GM19193 (cell line): Measurements from ENCODE around the gene ACOX1.

Experiments
- POLR2A ChIP-seq: IDR thresholded peaks from 4 replicates; pipeline ENCODE4 v1.6.1; 2011; ENCODE audit not compliant: insufficient read depth, insufficient read length; ENCODE audit errors: extremely low read depth

Gene ACOX1

DNA sequence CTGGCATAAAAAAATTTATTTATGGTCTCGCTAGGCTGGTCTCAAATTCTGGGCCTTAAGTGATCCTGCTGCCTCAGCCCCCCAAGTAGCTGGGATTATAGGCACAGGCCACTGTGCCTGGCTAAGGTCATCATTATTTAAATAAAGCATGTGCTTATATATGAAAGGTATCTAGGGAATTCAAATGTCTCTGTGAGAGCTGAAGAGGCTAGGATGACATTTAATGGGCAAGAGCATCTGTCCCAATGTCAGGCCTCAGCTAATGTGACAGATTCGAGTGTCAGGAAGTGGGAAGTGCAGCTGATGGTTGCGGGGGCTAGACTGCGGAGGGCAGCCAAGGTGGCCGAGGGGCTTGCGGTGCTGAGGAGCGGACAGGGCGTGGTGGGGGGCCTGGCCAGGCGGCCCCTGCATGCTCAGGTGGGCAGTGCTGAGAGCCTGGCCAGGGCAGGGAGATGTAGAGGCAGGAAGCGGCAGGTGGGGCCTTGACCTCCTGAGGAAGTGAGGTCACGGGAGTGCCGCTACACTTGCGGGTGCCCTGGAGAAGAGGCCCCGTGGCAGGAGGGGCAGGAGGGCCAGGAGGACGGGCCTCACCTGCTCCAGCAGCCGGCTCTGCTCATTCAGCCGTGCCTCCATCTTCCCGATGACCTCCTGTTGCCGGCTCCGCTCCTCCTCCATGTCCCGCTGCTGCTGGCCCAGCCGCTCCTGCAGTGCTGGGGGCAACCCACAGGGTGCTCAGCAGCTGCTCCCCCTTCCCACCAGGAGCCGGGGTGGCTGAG lies 61.6 kb downstream of the ACOX1 start:
- no peak for TF ChIP-seq POLR2A

DNA sequence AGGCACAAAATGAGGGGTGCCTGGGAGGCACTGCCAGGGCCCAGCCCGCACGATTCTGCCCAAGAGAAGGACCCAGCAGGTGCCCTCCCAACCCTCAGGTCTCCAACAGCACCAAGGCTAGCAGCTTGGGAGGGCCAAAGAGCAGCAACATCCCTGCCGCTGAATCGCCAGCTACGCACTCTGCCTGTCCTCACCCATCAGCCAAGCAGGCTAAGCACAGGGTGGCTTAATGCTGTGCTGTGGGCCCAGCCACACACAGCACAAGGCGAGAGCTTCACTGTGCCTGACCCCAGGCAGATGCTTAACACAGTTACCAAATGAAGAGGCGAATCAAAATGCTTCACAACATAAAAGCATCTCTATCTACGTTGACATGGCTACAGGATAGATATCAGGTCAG lies 63.7 kb downstream of the ACOX1 start:
- TF ChIP-seq POLR2A: no peak

DNA sequence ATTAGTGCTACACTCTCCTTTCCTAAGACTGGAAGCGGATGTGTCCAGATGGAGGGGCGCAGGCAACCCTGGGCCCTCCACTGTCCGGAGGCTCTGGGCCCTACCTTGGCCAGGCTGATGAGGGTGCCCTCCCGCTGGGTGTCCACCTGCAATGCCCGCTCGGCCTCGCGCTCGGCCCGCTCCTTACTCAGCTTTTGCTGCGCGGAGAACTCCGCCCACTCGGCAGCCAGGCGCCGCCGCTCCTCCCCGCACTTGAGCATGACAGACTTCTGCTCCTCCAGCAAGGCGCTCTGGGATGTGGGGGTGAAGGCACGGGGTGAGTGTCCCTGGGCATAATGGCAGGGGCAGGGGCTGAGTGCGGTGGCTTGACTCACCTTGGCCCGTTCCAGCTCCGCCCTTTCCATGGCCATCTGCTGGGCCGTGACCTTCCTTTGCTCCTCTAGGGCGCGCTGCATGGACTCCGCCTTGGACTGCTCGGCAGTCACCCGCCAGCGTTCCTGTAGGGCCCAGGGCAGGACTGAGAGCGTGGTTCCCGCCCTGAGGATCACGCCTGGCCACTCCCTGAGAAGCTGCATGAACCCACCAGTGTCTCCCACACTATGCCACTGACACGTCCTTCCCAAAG lies 64.2 kb downstream of the ACOX1 start:
- TF ChIP-seq POLR2A: no peak

DNA sequence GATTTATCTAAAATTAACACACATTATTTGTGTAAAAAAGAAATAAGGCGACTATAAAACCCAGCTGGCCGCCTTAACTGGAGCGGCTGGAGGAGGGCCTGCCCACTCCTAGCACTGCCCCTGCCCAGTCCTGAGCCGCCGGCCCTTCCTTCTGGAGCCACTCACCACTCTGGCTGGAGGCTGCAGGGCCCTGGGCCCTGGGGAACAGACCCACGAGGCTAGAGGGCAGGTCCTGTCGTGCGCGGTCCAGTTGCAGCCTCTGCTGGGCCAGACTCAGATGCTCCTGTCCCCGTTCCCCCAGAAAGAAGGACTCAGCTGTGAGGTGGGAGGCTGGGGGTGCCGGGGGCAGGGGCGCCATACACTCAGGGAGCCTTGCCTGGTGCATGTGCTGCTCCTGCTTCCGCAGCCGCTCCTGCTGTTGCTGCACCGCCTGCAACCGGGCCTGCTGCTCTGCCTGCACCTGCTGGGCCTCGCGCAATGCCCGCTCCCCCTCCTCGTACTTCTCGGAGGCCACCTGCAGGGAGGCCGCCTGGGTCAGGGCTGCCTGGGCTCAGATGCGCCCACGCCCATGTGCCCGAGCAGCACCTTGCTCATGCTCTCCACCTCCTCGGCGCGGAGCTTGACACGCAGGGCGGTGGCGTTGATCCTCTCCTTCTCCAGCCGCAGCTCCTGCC lies 65.3 kb downstream of the ACOX1 start:
- TF ChIP-seq POLR2A: no peak

DNA sequence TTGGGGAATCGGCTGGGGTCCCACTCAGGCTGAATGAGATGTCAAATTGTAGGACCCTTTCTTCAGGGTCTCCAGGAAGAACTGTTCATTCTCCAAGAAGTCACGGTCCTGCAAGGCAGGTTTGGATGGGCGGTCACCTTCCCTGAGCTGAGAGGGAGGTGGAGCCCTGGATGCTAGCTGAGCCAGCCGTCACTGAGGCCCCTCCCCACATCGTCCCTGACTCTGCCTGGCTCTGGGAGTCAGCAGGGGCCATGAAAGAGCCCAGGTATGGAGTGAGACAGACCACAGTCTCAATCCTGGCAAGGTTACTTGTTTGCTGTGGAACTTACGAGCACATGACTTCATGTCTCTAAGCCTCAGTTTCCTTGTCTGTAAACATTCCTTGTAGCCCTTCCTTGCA lies 68.3 kb downstream of the ACOX1 start:
- TF ChIP-seq POLR2A: no peak

DNA sequence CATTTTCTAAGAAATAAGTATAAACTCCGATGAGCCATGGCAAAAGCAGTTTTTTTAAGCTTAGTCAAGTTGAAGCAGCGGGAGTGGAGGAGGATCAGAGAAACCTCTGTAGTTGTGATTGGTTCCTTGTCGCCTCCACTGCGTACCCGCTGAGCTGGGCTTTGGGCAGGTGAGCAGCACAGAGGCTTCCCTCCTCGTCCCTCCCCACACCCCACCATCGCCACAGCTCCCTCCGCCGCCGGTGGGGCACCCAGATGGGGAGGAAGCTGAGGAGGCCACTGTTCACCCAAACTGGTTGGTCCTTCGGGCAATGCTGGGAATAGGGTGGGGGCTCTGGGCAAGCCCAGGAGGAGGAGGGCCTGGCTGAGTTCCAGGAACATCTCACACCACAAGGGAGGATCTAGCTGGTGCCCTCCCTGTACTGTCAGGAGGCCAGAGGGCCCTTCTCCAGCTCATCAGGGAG lies 69.1 kb downstream of the ACOX1 start:
- TF ChIP-seq POLR2A: no peak

DNA sequence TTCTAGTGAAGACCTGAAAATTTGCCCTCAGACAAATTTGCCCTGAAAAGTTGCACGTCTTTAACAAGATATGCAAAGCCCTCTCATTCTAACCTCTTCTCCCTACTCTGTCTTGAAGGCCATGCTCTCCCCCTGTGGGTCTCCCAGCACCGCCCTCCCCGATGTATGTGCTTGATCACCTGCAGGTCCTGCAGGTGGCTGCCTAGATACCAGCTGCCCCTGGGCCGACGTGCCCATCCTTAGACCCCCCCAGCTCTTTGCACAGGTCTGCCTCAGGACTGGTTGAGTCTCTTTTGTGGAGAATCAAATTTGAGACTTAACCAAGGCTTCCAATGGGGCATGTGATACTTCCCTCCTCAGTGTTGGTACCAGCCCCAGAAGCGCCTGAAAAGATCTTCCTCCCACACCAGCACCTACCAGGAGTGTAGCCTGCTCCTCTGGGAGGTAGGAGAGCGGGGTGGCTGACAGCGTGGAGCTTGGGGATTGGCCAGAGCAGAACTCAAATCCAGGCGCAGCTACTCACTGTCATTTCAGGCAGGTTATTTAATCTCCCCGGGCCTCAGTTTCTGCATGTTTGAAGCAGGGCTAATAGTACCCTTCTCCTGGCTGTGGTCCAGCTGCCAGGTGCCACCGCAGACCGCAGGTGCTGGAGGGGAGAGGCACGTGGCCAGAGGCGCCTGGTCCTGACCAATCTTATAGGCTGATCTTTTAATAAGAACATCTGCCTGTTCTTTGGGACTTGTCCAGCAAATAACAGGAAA lies 69.7 kb downstream of the ACOX1 start:
- TF ChIP-seq POLR2A: no peak

DNA sequence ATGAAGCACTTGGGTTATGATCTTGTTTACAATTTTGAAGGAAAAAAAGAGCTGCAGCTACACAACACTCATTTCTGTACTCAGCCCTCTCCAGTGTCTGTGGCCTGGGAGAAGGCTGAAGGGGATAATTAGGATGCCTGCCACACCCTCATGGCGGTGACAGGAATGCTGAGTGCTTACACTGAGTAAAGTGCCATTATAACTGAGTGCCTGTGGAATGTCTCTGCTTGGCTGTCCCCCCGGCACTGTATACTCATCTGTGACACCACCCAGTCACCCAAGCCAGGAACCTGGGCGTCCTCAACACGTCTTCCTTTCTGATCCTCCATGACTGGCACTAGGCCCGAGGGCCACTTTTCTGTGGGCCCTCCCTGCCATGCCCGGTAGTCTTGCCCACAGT lies 70.8 kb downstream of the ACOX1 start:
- no peak for TF ChIP-seq POLR2A

DNA sequence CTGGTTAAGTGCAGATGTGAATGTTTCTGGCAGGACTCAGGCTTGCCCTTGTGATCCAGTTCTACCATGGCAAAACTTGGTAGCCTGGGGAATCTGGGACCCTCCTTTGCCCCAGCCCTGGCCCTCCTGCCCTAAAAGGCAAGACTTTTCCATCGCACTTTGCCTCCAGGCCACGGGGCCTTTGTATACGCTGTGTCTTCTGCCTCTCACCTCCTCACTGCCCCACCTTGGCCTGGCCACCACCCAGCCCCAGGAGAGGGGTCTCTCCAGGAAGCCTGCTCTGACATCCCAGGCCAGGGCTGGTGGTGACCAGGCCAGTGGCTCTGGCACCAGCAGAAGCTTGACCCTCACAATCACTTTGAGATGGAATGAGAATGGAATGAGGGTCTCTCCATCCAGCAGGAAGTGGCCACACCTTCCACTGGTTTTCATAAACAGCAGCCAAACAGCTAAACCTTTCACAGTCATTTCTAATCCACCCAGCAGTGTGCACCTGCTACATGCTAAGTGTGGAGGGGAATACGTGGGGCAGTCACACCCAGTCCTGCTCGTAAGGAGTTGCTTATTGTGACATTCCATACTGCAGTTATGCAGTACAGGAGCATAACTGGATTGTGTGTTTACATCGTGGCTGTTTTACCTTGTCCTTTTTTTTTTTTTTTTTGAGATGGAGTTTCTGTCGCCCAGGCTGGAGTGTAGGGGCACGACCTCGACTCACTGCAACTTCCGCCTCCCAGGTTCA lies 72.7 kb downstream of the ACOX1 start:
- TF ChIP-seq POLR2A: no peak

DNA sequence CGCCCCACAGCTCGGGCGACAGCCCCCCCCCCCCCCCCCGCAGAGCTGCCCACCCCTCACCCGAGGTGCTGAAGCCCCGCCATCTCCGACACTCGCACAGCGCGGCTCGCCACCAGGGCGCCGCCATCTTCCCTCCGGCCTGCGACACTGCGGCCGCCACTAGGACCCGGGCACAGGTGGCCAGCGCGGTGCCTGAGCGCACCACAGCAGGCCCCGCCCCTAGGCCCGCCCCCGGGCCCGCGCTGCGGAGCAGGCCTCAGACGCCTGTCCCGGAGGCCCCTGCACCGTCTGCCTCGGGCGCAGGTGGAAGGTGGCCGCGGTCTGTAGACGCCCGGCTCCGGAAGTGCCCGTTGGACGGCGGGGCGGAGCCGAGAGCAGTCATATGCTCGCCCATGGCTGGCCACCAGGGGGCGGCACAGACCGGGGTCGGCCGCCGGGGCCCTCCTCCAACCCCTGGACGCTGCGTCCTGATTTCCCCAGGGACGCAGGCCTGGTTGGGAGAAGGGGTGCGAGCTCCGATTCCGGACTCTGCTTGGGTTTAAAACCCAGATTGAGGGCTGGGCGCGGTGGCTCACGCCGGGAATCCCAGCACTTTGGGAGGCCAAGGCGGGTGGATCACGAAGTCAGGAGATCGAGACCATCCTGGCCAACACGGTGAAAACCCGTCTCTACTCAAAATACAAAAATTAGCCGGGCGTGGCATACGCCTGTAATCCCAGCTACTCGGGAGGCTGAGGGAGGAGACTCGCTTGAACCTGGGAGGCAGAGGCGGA lies 74.0 kb downstream of the ACOX1 start, which contains the start of gene MRPL38:
Gene MRPL38 (minus strand): TSS at position 136 of the 773 bp plus-strand sequence. CDS start 9 bp downstream, at position 127.
- peak; percentile 84 for TF ChIP-seq POLR2A

DNA sequence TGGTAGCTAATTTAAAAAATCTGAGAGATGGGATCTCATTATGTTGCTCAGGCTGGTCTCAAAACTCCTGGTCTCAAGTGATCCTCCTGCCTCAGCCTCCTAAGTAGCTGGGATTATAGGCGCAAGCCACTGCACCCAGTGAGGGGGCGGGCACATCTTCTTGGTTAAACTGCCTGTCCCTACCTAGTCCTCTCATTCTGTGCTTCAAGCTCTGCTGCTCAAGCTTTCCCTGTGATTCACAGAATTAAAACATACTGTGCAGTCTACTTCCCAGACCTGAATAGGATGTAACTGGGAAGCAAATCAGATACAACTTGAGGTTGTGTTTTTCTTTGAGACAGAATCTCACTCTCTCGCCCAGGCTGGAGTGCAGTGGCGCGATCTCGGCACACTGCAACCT lies 76.6 kb downstream of the ACOX1 start:
- no peak for TF ChIP-seq POLR2A

DNA sequence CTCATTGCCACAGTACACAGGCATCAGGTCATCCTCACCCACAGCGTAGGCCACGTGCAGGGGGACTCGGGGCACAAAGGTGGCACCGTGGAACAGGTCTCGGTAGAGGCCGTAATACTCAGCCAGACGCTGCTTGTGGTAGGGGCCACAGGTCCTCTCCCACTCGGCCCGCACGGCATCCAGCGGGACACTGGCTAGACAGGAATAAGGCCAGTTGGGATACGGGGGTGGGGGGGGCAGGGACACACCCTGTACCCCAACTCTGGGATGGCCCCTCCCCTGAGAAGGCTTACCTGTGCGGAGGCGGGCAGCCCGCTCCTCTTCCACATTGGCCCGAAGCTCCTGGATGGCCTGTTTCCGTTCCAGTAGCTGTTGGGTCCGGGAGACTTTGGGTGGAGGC lies 77.2 kb downstream of the ACOX1 start:
- TF ChIP-seq POLR2A: no peak

DNA sequence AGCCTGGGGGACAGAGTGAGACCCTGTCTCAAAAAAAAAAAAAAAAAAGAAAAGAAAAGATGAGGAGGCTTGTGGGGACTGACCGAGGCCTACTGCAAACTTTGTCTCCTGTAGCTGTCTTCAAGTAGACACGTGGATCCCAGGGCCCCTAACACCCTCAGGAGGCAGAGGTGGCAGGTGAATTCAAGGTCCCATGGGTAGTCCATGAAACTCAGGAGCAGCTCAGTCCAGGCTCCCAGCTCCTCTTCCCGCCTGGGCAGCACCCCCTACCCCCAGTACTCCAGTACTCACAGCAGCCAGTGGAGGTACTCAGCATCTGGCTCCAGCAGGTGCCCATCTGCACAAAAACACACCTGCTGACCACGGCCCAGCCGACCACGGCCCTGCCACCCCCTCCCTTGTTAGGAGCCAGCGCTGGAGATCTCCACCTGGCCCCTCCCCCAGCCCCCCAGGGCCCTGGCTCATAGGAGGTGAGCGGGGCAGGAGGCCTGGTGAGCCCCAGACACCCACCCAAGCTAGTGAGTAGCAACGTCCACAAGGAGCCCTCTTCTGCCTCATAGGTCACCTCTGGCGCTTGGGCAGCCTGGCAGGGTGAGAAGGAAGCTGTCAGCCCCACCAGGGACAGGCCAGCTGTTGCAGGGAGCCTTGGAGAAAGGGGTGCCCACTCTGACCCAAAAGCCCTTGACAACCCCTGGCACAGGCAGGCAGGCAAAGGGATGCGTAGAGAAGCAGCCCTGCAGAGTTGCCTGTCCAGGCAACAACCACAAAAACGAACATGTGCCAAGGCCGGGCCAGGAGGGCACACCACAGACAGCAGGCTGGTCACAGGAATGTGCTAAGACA lies 78.1 kb downstream of the ACOX1 start:
- TF ChIP-seq POLR2A: no peak
